GM19463 (cell line): ENCODE measurements around the gene SCGB1C1.
"Not testable (repeated sequence)": the region's sequence is repeated elsewhere in the genome, so short reads cannot be mapped to it uniquely, and the experiment has no call there.

Experiments used
- ATAC-seq: cut with Tn5 transposase; IDR thresholded peaks from one replicate; pipeline ENCODE4 v1.9.1; 2021; ENCODE audit warnings: mild to moderate bottlenecking, moderate library complexity; ENCODE audit not compliant: unreplicated experiment

The SCGB1C1 gene

DNA sequence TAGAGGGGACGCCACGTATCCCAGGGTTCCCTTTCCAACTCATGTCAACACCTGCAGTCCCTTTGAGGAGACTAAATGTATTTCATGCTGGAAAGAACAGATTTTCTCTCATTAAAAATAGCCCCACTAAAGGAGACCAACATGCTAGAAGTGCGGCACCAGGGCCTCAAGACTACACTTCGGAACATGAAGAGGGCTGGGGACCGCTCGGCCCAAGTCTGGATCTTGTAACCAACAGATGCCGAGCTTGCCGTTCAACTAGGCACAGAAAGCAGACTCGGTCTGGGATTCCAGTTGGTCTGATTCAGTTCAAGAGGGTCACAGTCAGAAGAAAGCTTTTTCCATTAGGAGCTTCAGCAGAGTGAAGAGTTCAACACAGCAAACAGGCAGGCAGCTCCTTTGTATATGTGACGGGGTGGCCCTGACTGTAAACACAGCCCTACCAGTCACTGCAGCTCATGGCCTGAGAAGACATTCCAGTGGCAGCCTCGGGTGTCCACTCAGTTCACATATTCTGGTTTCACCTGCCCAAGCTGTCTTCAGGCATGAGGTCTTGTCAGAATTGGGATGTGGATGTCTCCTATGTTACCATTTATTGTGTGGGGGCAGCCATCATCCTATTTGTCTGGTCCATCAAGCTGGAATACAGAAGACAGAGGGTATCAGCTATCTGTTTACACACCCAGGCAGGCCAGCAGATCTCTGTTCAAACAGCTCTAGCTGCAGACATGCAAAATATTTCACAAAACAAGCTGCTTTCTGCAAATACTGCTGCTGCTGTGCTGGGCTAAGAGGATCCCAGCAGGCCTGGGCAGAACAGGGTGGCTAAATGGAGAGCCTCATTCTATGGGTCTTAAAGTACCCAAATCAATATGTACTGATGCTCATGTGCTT is 23.4 kb downstream of the SCGB1C1 start:
- no peak for ATAC-seq

DNA sequence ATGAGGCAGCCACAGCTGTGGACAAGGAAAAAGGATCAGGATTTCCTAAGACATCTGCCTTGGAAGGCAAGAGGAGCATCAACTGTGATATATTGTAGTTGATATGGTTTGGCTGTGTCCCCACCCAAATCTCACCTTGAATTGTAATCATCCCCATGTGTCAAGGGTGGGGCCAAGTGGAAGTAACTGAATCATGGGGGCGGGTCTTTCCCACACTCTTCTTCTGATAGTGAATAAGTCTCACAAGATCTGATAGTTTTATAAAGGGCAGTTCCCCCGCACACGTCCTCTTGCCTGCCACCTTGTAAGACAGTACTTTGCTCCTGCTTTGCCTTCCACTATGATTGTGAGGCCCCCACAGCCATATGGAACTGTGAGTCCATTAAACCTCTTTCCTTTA is 24.8 kb downstream of the SCGB1C1 start:
- no peak for ATAC-seq

DNA sequence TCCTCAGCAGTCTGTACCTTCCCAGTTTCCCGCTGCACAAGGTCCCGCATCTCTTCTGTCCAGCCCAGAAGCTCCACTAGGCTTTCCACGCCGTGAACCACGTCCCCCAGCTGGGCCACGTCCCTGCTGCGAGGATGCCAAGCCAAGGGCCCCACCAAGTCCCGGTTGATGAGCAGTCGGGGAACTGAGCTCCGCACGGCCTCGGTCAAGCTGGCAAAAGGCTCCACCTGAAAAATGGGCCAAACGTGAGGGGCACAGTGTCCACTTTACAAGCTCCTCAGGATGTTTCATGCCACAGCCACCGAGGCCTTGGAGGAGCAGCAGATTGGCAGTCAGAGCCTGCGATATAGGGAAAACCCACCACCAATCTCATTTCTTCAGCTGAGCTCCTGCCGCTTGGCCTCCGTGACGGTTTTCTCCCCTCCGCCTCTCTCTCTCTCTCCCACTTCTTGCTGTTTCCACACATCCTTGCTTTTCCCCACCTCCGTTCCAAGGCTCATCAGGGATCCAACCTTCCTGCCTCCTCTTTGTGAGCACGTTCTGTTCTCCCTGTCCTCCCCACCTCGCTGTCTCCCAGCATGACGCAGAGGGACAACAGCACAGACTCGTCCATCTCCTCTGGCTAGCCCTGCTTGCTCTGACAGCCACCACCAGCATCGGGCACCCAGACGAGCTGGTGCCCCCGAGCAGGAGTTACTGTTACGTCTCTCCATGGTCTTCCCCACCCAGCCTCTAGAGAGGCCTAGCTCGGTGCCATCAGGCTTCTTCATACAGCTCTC is 26.1 kb downstream of the SCGB1C1 start:
- no peak for ATAC-seq

DNA sequence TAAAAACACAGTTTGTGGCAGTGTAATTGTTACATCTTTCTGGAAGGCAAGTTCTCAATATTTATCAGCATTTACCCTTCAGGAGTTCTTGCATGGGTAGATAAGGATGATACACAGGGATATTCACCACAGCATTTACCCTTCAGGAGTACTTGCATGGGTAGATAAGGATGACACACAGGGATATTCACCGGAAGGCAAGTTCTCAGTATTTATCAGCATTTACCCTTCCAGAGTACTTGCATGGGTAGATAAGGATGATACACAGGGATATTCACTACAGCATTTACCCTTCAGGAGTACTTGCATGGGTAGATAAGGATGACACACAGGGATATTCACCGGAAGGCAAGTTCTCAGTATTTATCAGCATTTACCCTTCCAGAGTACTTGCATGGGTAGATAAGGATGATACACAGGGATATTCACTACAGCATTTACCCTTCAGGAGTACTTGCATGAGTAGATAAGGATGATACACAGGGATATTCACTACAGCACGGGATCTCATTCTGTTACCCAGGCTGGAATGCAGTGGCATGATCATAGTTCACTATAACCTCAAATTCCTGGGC is 27.9 kb downstream of the SCGB1C1 start:
- not testable (repeated sequence) for ATAC-seq

DNA sequence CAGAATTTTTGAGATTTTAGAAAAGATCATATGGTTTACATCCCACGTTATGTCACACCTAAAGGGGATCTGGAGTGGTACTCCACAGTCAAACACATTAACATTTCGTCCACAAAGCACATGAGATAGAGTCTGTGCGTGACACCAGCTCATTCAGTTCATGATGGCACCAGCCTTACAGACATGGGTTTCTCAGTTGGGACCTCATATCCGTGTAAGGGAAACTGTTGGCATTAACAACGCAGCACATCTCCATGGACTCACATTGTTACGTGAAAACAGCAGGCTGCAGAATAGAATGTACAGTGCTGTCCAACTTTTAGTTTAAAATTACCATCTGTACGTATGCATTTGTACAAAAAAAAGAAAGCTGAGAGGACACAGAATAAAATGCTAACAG is 28.7 kb downstream of the SCGB1C1 start:
- no peak for ATAC-seq

DNA sequence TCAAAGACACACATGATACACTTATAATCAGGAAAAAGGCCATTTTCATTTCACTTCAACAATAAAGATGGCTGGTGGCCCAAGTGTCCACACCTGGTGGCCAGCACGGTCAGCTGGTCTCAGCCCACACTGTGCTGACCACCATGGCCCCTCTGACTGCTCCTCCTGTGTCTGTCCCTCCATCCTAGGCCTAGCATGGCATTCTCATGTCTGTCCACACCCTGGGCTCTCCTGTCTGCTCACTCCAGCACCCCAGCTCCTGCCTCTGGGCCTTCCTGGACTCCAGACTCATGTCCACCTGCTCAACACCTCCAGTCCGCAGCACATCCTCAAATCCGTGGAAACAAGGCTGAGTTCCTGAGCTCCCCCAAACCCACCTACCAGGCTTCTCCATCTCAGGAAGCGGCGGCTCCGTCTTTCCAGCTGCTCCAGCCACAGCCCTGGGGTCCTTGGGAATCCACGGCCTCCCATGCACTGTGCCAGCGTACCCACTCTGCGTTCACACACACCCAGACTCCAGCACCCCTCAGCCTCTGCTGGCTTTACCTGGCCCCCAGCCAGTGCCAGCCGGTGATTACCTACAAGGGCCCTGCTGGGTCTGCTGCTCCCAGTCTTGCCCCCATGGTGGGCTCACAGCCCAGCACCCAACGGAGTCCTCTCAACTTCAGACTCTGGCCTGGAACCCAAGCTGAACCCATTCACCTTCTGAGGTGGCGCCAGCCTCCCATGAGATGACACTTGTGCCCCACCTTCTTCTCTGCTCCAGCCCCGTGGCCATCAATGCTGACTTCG is 29.3 kb downstream of the SCGB1C1 start:
- ATAC-seq = no peak

DNA sequence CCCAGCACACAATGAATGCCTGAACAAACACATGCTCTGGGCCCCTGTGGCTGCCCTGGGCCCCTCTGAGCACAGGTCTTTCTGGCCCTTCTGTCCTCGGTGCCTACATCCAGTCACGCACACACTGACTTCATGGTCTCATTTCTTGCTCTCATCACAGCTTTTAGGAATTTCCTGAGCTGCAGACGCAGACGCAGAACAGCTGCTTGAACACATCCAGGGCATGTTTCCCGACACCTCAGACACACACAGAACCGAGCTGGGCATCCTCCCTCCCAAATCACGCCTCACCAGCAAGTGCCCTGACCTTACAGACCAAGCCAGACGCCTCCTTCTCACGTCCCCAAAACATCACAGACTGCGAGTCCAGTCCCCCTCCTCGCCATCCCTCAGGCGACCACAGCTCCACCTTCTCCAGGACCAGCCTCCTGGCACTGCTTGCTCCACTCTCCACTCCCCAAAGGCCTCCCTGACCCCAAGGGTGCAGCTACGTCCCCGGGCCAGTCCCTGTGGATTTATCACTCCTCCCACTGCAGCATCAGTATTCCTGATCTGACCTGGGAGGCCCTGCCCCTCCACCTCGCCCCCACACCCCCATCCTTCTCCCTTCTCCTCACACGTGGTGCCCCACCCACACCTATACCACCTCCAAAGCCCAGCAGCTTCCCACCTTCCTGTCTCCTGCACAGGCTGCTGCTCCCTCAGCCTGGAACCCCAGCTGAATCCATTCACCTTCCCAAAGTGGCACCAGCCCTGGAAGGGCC is 30.3 kb downstream of the SCGB1C1 start:
- ATAC-seq = no peak

DNA sequence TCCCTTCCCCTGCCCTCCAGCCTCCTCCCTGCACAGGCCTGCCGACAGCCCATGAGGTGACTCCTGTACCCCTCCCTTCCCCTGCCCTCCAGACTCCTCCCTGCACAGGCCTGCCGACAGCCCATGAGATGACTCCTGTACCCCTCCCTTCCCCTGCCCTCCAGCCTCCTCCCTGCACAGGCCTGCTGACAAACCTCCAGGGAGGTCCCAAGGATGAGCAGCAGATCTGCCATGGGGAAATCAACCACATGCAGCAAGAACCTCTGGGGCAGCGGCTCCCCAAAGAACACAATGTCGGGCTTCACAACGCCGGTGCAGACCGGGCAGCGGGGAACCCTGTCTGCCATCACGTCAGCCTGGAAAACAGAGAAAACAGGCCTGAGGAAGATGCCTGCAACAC is 31.0 kb downstream of the SCGB1C1 start:
- ATAC-seq = no peak

DNA sequence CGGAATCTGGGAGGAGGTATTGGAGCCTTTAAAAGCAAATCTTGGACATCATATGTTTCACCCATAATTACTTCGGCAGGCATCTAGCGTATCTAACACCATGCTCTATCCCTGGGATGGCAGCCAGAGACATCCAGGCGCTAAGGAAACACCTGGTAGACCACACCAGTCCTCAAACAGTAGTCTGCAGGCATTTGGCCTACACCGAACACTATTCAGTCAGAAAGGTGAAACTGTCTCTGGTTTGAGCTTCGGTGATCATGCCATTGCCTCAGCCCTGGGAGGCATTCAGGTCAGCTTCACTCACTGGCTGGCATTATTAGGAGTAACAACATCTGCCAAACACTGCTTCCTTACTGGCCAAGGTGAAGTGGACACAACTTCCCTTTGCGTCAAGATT is 31.5 kb downstream of the SCGB1C1 start:
- no peak for ATAC-seq

DNA sequence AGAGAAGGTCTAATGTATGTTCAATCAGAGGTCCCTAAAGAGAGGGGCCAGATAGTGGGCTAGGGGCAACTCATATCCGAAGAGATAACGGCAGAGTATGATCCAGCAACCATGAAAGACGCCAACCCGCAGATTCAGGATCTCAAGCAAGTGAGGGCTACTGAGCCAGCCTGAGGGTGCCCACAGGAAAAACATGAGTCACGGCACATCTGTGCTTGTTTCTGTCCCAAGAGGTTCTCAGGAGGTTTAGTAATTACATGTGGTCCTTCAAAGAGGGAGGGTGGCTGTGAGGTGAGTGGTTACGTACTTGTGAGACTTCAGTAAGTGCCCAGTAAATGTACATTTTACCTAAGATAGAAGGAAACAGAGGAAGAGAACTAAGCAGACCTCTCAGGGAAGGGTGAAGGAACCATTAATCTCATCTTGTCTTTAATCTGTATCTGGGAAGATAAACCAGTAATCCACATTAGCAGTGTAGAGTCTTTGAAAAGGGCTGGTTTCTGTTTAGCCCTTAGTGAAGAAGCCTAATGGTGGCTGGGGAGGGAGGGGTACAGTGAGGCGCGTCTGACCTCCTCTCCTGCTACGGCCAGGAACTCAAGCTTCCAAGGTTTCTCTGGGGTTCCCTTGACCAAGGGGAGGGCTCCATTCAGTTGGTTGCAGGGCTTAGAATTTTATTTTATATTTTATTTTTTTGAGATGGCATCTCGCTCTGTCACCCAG is 33.0 kb downstream of the SCGB1C1 start:
- no peak for ATAC-seq

DNA sequence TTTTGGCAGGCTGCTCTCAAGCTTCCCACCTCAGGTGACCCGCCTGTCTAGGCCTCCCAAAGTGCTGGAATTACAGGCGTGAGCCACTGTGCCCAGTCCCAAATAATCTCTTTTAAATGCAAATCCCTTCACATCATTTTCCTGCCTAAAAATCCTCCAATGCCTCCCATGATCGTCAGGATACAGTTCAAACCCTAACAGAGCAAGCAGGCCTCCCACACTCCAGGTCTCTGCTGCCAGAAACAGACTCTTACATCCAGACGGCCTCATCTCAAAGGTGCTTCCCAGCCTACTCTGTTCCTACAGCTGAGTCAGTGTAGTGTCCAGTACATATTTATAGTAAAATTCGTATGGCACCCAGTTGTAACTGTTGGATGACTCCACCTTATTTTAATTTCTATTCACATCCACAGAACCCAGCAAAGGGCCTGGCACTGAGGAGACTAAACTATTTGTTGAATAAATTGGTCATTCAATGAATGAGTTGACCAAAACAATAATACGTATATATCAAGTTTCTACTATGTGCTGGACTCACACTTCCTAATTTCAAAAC is 35.0 kb downstream of the SCGB1C1 start:
- ATAC-seq = no peak

DNA sequence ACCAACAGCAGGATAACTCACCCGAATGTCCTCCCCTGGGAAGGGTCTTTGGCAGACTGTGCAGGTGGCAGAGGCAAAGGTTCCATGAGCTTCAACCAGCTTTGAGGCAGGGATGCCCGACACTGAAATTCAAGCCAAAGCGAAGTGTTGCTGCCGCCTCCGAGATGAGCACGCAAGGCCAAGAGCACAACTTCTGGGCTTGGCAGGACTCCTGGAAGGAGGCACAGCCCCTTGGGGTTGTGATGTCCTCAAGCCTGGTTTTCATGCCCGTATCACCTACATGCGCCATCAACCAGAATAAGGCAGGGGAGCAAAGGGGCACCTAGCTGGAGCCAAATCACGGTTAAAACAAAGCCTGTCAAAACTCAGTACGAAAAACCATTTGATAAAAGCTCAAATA is 37.6 kb downstream of the SCGB1C1 start:
- no peak for ATAC-seq

DNA sequence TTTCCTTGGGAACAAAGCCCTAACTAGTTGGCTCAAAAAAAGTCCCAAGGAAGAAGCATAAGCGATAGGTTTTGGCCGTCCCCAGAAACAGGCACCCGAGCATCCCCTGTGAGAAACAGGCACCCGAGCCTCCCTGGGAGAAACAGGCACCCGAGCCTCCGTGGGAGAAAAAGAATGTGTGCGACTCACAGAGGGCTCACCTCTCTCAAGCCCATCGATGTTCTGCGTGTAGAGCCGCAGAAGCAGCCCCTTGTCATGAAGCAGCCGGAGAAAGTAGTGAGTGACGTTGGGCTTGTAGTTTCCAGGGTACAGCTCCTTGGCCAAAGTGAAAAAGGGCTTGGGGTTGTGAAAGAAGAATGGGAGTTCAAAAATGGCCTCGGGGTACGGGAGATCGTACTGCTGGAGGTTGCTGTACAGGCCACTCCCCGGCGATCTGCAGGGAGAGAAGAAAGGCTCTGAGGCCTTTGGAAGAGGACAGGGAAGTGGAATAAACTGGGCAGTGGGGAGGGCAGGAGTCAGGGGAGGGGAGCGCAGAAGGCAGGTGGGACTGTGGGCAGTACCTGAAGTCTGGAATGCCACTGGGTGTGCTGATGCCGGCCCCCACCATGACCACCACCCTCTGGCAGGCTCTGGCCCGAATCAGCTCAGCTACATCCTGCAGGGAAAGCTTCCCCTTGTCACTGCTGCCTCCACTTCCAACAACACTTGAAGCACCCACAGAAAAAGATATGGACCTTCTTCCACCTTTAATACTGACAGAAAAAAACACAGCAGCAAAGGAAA is 40.1 kb downstream of the SCGB1C1 start:
- ATAC-seq = no peak

DNA sequence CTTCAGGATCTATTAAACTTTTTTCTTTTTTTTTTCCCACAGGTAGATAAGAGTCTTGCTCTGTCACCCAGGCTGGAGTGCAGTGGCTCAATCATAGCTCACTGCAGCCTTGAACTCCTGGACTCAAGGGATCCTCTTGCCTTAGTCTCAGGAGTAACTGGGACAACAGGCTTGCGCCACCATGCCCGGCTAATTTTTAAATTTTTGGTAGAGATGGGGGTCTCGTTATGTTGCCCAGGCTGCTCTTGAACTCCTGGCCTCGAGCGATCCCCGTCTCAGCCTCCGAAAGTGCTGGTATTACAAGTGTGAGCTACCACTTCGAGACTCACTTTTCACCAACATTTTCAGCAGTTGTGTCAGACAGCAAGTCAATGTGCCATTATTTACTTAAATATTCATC is 42.3 kb downstream of the SCGB1C1 start:
- no peak for ATAC-seq

DNA sequence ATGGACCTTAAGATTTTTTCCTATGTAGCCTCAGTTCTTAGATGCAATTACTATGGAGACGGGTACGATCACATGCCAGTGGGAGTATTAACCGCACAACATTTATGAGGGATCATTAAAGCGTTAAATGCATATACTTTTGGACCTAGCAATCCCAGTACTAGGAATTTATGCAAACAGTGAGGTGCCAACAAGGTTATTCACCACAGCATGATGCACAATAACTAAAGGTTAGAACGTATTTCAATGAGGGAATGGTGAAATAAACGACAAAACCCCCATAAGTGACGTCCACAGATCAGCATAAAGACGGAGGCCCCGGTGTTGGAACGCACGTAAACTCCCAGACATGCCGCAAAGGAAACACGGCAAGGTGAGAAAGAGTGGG is 42.7 kb downstream of the SCGB1C1 start:
- peak; percentile 3 for ATAC-seq

DNA sequence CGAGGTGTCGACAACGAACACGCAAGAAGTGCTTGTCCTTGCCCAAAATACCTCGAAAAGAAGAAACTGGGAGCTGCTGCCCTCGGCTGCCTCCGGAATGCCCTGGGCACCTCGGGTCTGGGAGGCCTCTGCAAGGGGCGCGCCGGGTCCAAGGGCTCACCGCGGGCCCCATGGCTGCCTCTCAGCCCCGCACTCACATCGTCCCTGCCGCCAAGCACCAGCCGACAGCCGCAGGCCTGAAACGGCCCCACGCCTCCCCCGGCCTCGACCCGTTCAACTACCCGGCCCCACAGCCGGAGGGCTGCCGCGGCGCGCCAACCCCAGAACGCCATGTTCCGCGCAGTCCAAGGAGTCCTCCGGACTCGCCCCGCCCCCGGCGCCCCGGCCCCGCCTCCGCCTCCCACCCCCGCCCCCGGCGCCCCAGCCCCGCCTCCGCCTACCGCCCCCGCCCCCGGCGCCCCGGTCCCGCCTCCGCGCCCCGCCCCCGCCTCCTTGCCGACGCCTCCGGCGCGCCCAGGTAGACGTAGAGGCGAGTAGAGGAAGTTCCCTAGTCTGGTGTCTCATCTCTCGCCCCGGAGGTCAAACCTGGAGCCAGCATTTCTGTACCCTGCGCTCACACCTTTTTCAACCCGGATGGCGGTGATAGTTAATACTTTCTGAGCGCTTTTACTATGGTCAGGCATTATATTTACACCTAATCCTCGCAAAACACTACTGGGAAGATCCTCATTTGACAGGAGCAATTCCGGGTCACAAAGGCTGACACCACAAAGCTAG is 43.3 kb downstream of the SCGB1C1 start, which contains the start of gene SIRT3:
Gene SIRT3 (minus strand): TSS at position 346 of the 777 bp plus-strand sequence. CDS start 14 bp downstream, at position 332.
- peak; percentile 68 for ATAC-seq
